ENCODE measurements around the gene GRK1.

GRK1 gene

DNA sequence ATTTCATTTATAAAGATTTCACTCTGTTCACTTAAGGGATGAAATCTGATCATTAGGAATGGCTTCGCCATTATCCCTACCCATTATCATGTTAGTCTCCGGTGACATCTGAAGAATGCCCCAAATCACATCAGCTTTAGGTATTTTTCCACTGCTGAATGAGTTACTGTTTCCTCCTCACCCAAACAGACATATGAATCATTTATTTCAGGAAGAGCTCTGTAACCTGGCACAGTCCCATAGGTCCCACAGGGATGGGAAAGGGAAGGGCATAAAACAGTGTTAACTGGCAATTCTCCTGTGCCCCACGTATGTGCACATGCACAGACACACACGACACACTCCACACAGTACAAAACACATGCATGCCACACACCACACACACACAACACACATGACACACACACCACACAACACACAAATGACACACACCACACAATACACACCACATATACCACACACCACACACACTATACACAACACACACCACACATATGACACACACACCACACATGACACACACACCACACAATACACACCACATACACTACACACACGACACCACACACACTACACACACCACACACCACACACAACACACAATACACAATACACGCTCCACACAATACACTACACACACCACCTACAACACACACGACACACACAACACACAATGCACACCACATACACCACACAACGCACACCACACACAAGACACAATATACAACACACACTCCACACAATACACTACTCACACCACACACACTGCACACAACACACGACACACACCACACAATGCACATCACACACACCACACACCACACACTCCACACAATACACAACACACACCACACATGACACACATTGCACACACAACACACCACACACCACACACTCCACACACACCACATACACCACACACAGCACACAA lies 107.4 kb downstream of the GRK1 start (continued):
- TF ChIP-seq, protein P1, sequence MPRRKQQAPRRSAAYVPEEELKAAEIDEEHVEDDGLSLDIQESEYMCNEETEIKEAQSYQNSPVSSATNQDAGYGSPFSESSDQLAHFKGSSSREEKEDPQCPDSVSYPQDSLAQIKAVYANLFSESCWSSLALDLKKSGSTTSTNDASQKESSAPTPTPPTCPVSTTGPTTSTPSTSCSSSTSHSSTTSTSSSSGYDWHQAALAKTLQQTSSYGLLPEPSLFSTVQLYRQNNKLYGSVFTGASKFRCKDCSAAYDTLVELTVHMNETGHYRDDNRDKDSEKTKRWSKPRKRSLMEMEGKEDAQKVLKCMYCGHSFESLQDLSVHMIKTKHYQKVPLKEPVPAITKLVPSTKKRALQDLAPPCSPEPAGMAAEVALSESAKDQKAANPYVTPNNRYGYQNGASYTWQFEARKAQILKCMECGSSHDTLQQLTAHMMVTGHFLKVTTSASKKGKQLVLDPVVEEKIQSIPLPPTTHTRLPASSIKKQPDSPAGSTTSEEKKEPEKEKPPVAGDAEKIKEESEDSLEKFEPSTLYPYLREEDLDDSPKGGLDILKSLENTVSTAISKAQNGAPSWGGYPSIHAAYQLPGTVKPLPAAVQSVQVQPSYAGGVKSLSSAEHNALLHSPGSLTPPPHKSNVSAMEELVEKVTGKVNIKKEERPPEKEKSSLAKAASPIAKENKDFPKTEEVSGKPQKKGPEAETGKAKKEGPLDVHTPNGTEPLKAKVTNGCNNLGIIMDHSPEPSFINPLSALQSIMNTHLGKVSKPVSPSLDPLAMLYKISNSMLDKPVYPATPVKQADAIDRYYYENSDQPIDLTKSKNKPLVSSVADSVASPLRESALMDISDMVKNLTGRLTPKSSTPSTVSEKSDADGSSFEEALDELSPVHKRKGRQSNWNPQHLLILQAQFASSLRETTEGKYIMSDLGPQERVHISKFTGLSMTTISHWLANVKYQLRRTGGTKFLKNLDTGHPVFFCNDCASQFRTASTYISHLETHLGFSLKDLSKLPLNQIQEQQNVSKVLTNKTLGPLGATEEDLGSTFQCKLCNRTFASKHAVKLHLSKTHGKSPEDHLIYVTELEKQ (tag by site-specific recombination; IDR thresholded peaks at IDR 0.05; ENCODE audit: borderline replicate concordance): no peak
- TF ChIP-seq ZNF140 (tag by site-specific recombination; IDR thresholded peaks at IDR 0.05): peak; percentile 32
- TF ChIP-seq ZNF544 (tag by site-specific recombination; IDR thresholded peaks at IDR 0.05): 0 out of 2 replicates have a peak, but pooled peaks have one; percentile 66
- no peak for TF ChIP-seq YY1 (tag by site-specific recombination; IDR thresholded peaks at IDR 0.05)
- TF ChIP-seq, protein P2, sequence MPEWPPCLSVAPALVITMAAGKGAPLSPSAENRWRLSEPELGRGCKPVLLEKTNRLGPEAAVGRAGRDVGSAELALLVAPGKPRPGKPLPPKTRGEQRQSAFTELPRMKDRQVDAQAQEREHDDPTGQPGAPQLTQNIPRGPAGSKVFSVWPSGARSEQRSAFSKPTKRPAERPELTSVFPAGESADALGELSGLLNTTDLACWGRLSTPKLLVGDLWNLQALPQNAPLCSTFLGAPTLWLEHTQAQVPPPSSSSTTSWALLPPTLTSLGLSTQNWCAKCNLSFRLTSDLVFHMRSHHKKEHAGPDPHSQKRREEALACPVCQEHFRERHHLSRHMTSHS (tag by site-specific recombination; IDR thresholded peaks at IDR 0.05): peak; percentile 8; the same call in 1 of the 2 replicates
- 0 out of 2 replicates have a peak, but pooled peaks have one; percentile 3 for TF ChIP-seq ZNF560 (tag by site-specific recombination; IDR thresholded peaks at IDR 0.05; ENCODE audit: borderline replicate concordance)
- TF ChIP-seq GLI4 (tag by site-specific recombination; IDR thresholded peaks at IDR 0.05): peak; percentile 82; the same call in 1 of the 2 replicates
- TF ChIP-seq ZNF2 (tag by site-specific recombination; IDR thresholded peaks at IDR 0.05): 0 out of 2 replicates have a peak, but pooled peaks have one; percentile 18
- TF ChIP-seq ZNF121 (tag by site-specific recombination; IDR thresholded peaks at IDR 0.05): 0 out of 2 replicates have a peak, but pooled peaks have one; percentile 15
- TF ChIP-seq ZNF169 (tag by site-specific recombination; IDR thresholded peaks at IDR 0.05): no peak
- TF ChIP-seq, protein P3, sequence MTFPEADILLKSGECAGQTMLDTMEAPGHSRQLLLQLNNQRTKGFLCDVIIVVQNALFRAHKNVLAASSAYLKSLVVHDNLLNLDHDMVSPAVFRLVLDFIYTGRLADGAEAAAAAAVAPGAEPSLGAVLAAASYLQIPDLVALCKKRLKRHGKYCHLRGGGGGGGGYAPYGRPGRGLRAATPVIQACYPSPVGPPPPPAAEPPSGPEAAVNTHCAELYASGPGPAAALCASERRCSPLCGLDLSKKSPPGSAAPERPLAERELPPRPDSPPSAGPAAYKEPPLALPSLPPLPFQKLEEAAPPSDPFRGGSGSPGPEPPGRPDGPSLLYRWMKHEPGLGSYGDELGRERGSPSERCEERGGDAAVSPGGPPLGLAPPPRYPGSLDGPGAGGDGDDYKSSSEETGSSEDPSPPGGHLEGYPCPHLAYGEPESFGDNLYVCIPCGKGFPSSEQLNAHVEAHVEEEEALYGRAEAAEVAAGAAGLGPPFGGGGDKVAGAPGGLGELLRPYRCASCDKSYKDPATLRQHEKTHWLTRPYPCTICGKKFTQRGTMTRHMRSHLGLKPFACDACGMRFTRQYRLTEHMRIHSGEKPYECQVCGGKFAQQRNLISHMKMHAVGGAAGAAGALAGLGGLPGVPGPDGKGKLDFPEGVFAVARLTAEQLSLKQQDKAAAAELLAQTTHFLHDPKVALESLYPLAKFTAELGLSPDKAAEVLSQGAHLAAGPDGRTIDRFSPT (tag by site-specific recombination; IDR thresholded peaks at IDR 0.05): peak; percentile 49; the same call in 1 of the 2 replicates
- peak; percentile 45; the same call in 1 of the 2 replicates for TF ChIP-seq SALL2 (tag by site-specific recombination; IDR thresholded peaks at IDR 0.05; ENCODE audit: borderline replicate concordance)
- TF ChIP-seq ZNF473 (tag by site-specific recombination; IDR thresholded peaks at IDR 0.05): peak; percentile 69
- 0 out of 2 replicates have a peak, but pooled peaks have one; percentile 8 for TF ChIP-seq ZBTB7A (tag by site-specific recombination; IDR thresholded peaks at IDR 0.05; ENCODE audit: low read depth)
- no peak for TF ChIP-seq KLF1 (tag by site-specific recombination; IDR thresholded peaks at IDR 0.05)

DNA sequence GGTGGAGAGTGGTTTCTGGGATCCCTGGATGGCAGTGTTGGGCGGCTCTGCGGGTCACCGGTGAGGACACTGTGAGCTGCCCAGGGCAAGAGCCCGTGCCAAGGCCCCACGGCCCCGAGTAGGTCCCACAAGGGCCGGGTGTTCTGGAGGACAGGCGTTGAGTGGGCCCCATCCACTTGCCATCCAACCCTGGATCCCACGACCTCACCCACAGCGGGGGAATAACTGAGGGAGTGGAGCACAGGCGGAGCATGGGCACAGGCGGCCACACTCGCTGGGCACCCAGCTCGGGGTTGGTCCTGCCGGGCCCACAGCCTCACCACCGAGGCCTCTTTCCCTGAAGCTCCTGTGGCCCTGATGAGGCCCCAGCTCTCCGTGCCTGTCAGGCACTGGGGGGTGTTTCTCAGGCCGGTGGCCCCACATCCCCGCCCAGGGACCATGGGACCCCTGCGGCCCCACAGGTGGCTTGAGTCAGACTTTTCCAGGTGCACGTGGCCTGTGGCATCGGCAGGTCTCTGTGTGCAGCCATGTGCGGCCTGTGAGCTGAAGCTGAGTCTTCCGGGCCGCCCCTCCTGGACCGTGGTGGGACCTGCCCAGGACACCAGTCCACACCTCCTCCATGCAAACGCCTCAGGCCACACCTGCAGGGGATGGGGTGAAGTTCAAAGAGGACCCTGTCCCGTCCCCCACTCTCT lies 108.6 kb downstream of the GRK1 start:
- ChIA-PET CTCF (no interaction called here), POLR2A (no interaction called here)
- no peak overlapping the region for H3K27ac ChIP-seq (ENCODE audit: extremely low read depth, low read depth, low read length)
- no peaks in the 10 kb centered on the region for H3K9me3 ChIP-seq (ENCODE audit: control insufficient read depth, insufficient read depth, low read depth, low read length)
- H3K4me3 ChIP-seq (ENCODE audit: low read depth, low read length): no peak overlapping the region
- H3K4me1 ChIP-seq (ENCODE audit: control insufficient read depth, insufficient read depth, low read length): no peaks in the 10 kb centered on the region
- no peaks in the 10 kb centered on the region for H3K36me3 ChIP-seq (ENCODE audit: control insufficient read depth in 2 of 2, insufficient read depth in 1 of 2, low read length in 2 of 2)
- TF ChIP-seq, protein P4, sequence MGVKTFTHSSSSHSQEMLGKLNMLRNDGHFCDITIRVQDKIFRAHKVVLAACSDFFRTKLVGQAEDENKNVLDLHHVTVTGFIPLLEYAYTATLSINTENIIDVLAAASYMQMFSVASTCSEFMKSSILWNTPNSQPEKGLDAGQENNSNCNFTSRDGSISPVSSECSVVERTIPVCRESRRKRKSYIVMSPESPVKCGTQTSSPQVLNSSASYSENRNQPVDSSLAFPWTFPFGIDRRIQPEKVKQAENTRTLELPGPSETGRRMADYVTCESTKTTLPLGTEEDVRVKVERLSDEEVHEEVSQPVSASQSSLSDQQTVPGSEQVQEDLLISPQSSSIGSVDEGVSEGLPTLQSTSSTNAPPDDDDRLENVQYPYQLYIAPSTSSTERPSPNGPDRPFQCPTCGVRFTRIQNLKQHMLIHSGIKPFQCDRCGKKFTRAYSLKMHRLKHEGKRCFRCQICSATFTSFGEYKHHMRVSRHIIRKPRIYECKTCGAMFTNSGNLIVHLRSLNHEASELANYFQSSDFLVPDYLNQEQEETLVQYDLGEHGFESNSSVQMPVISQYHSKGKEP (tag by site-specific recombination; IDR thresholded peaks at IDR 0.05): no peak
- TF ChIP-seq, protein P5, sequence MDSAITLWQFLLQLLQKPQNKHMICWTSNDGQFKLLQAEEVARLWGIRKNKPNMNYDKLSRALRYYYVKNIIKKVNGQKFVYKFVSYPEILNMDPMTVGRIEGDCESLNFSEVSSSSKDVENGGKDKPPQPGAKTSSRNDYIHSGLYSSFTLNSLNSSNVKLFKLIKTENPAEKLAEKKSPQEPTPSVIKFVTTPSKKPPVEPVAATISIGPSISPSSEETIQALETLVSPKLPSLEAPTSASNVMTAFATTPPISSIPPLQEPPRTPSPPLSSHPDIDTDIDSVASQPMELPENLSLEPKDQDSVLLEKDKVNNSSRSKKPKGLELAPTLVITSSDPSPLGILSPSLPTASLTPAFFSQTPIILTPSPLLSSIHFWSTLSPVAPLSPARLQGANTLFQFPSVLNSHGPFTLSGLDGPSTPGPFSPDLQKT (IDR thresholded peaks at IDR 0.05; ENCODE audit: borderline replicate concordance, low read depth, low read length): no peak
- TF ChIP-seq ZNF350 (tag by site-specific recombination; IDR thresholded peaks at IDR 0.05): no peak
- TF ChIP-seq ZNF555 (tag by site-specific recombination; conservative IDR thresholded peaks at IDR 0.05): no peak
- TF ChIP-seq YY2 (tag by site-specific recombination; IDR thresholded peaks at IDR 0.05): no peak
- TF ChIP-seq, protein P6, sequence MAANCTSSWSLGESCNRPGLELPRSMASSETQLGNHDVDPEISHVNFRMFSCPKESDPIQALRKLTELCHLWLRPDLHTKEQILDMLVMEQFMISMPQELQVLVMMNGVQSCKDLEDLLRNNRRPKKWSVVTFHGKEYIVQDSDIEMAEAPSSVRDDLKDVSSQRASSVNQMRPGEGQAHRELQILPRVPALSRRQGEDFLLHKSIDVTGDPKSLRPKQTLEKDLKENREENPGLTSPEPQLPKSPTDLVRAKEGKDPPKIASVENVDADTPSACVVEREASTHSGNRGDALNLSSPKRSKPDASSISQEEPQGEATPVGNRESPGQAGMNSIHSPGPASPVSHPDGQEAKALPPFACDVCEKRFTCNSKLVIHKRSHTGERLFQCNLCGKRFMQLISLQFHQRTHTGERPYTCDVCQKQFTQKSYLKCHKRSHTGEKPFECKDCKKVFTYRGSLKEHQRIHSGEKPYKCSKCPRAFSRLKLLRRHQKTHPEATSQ (tag by site-specific recombination; IDR thresholded peaks at IDR 0.05): no peak

Data from HEK293 (cell line).